SK-N-MC (cell line): Measurements from ENCODE around the gene KIAA1755.

Experiments
- DNase-seq: peaks from one replicate; pipeline ENCODE4 v3.0.0-alpha.2; 2011; ENCODE audit warnings: low read depth, low spot score
- H3K27ac ChIP-seq: fragments of 200-600 bp; sonication (generic); 2 replicates; pipeline ENCODE4 v1.5.1; 2016; ENCODE audit warnings: mixed run types
- H3K36me3 ChIP-seq: fragments of 200-600 bp; sonication (generic); 2 replicates; pipeline ENCODE4 v1.6.1; 2017; ENCODE audit warnings: antibody characterized with exemption, low read length, mixed read lengths; ENCODE audit not compliant: insufficient read depth
- H3K4me3 ChIP-seq: fragments of 200-600 bp; sonication (generic); 2 replicates; pipeline ENCODE4 v1.5.1; 2016
- H3K9ac ChIP-seq: fragments of 200-600 bp; sonication (generic); 2 replicates; pipeline ENCODE4 v1.8.0; 2017; ENCODE audit warnings: mixed run types, mixed read lengths; ENCODE audit not compliant: insufficient read length
- H3K9me3 ChIP-seq: fragments of 200-600 bp; sonication (generic); 2 replicates; pipeline ENCODE4 v1.6.1; 2017; ENCODE audit warnings: low read depth, mild to moderate bottlenecking, antibody characterized with exemption, low read length, moderate library complexity, mixed read lengths
- EZH2 ChIP-seq: fragments of 200-600 bp; sonication (generic); IDR thresholded peaks from one replicate; pipeline ENCODE4 v1.6.1; 2017; ENCODE audit warnings: antibody characterized with exemption
- FOXP2 ChIP-seq: optimal IDR thresholded peaks from 2 replicates; pipeline ENCODE3; 2011; ENCODE audit warnings: mild to moderate bottlenecking, moderate library complexity; ENCODE audit not compliant: insufficient read depth; ENCODE audit errors: extremely low read length, control extremely low read depth
- POLR2AphosphoS5 ChIP-seq: IDR thresholded peaks from 2 replicates; pipeline ENCODE4 v1.6.1; 2012; ENCODE audit warnings: mild to moderate bottlenecking, low read depth, low read length, borderline replicate concordance

The KIAA1755 gene

GRCh38 chr20:38241201-38241600, 19.3 kb downstream of the KIAA1755 start:
- no peak for DNase-seq
- no peaks in the 10 kb centered on the region for H3K36me3 ChIP-seq
- no peak for TF ChIP-seq POLR2AphosphoS5
- TF ChIP-seq EZH2, result no peak
- TF ChIP-seq FOXP2, result no peak
- H3K9me3 ChIP-seq, result no peaks in the 10 kb centered on the region
- no peak overlapping the region for H3K27ac ChIP-seq
- H3K4me3 ChIP-seq, result no peak overlapping the region
- no peak overlapping the region for H3K9ac ChIP-seq

GRCh38 chr20:38239441-38239840, 21.1 kb downstream of the KIAA1755 start:
- TF ChIP-seq POLR2AphosphoS5 (no peak), EZH2 (no peak), FOXP2 (no peak)
- Histone ChIP-seq H3K27ac (no peak overlapping the region), H3K9me3 (no peaks in the 10 kb centered on the region), H3K36me3 (no peaks in the 10 kb centered on the region), H3K9ac (no peak overlapping the region), H3K4me3 (no peak overlapping the region)
- DNase-seq, result no peak

- TF ChIP-seq FOXP2, result no peak
- TF ChIP-seq EZH2, result no peak
- TF ChIP-seq POLR2AphosphoS5, result no peak
Observed at GRCh38 chr20:38238829-38239228, 21.7 kb downstream of the KIAA1755 start.

GRCh38 chr20:38237381-38237780, 23.2 kb downstream of the KIAA1755 start:
- Histone ChIP-seq H3K4me3 (no peak overlapping the region), H3K9me3 (no peaks in the 10 kb centered on the region), H3K36me3 (no peaks in the 10 kb centered on the region), H3K9ac (no peak overlapping the region), H3K27ac (no peak overlapping the region)
- TF ChIP-seq POLR2AphosphoS5 (no peak), EZH2 (no peak), FOXP2 (no peak)
- DNase-seq, result no peak

More at GRCh38 chr20:38238829-38239228, 21.7 kb downstream of the KIAA1755 start:
- no peaks in the 10 kb centered on the region for H3K36me3 ChIP-seq
- no peak overlapping the region for H3K9ac ChIP-seq
- H3K9me3 ChIP-seq, result no peaks in the 10 kb centered on the region
- no peak overlapping the region for H3K4me3 ChIP-seq
- no peak overlapping the region for H3K27ac ChIP-seq
- DNase-seq, result no peak

- no peak for TF ChIP-seq EZH2
- no peak for TF ChIP-seq FOXP2
- no peak for TF ChIP-seq POLR2AphosphoS5
- Histone ChIP-seq H3K4me3 (no peak overlapping the region), H3K27ac (no peak overlapping the region), H3K9ac (no peak overlapping the region), H3K9me3 (no peaks in the 10 kb centered on the region), H3K36me3 (no peaks in the 10 kb centered on the region)
- no peak for DNase-seq
Observed at GRCh38 chr20:38231531-38232121, 28.9 kb downstream of the KIAA1755 start.

- no peak for DNase-seq
- Histone ChIP-seq H3K9ac (no peak overlapping the region), H3K4me3 (no peak overlapping the region), H3K9me3 (no peaks in the 10 kb centered on the region), H3K36me3 (no peaks in the 10 kb centered on the region), H3K27ac (no peak overlapping the region)
- TF ChIP-seq POLR2AphosphoS5 (no peak), EZH2 (no peak), FOXP2 (no peak)
Observed at GRCh38 chr20:38230957-38231526, 29.5 kb downstream of the KIAA1755 start.

GRCh38 chr20:38230253-38230551, 30.3 kb downstream of the KIAA1755 start:
- H3K27ac ChIP-seq, result no peak overlapping the region
- no peak for DNase-seq
- TF ChIP-seq FOXP2, result no peak
- TF ChIP-seq POLR2AphosphoS5, result no peak
- no peak for TF ChIP-seq EZH2
- no peaks in the 10 kb centered on the region for H3K36me3 ChIP-seq
- H3K9me3 ChIP-seq, result no peaks in the 10 kb centered on the region
- H3K4me3 ChIP-seq, result no peak overlapping the region
- H3K9ac ChIP-seq, result no peak overlapping the region

GRCh38 chr20:38229376-38230252, 30.9 kb downstream of the KIAA1755 start:
- no peak for DNase-seq
- Histone ChIP-seq H3K9ac (no peak overlapping the region), H3K4me3 (no peak overlapping the region), H3K36me3 (no peaks in the 10 kb centered on the region), H3K27ac (no peak overlapping the region), H3K9me3 (no peaks in the 10 kb centered on the region)
- TF ChIP-seq FOXP2 (no peak), EZH2 (no peak), POLR2AphosphoS5 (no peak)
